HuH-7 (cell line): ENCODE data around the gene GALNT10.

Source experiments
- DNase-seq: peaks from one replicate; pipeline ENCODE4 v3.0.0; 2011; ENCODE audit warnings: low spot score

GALNT10 gene

GRCh38 chr5:154445422-154446194, 255.1 kb downstream of the GALNT10 start, which contains the start of gene SAP30L:
SAP30L (plus strand) TSS chr5:154445997; CDS start chr5:154446605, 608 bp downstream.
- peak; percentile 100 for DNase-seq

GRCh38 chr5:154446195-154447088, 255.9 kb downstream of the GALNT10 start:
- DNase-seq: peak; percentile 59

GRCh38 chr5:154447089-154447725, 256.7 kb downstream of the GALNT10 start:
- no peak for DNase-seq

- DNase-seq: no peak
Observed at GRCh38 chr5:154449786-154450185, 259.3 kb downstream of the GALNT10 start.

GRCh38 chr5:154451957-154452356, 261.4 kb downstream of the GALNT10 start:
- no peak for DNase-seq

- no peak for DNase-seq
Observed at GRCh38 chr5:154455585-154455984, 265.1 kb downstream of the GALNT10 start.

- DNase-seq: no peak
Observed at GRCh38 chr5:154456540-154456939, 266.0 kb downstream of the GALNT10 start.

- DNase-seq: no peak
Observed at GRCh38 chr5:154459015-154459414, 268.5 kb downstream of the GALNT10 start.

GRCh38 chr5:154460172-154460571, 269.6 kb downstream of the GALNT10 start:
- DNase-seq: no peak

GRCh38 chr5:154461531-154461930, 271.0 kb downstream of the GALNT10 start:
- no peak for DNase-seq

- no peak for DNase-seq
Observed at GRCh38 chr5:154464438-154464837, 273.9 kb downstream of the GALNT10 start.

- no peak for DNase-seq
Observed at GRCh38 chr5:154465169-154465568, 274.6 kb downstream of the GALNT10 start.

- DNase-seq: no peak
Observed at GRCh38 chr5:154466147-154466546, 275.6 kb downstream of the GALNT10 start.

- DNase-seq: no peak
Observed at GRCh38 chr5:154466671-154467070, 276.1 kb downstream of the GALNT10 start.

GRCh38 chr5:154467655-154468354, 277.3 kb downstream of the GALNT10 start:
- DNase-seq: peak; percentile 98

GRCh38 chr5:154470137-154470536, 279.6 kb downstream of the GALNT10 start:
- DNase-seq: no peak
